ELF-1 (cell line): ENCODE measurements around the gene NCAPG2.

ENCODE experiments used
- DNase-seq: peaks from one replicate; pipeline ENCODE4 v3.0.0-alpha.2; 2016; ENCODE audit warnings: low read depth, low spot score

The NCAPG2 gene, protein sequence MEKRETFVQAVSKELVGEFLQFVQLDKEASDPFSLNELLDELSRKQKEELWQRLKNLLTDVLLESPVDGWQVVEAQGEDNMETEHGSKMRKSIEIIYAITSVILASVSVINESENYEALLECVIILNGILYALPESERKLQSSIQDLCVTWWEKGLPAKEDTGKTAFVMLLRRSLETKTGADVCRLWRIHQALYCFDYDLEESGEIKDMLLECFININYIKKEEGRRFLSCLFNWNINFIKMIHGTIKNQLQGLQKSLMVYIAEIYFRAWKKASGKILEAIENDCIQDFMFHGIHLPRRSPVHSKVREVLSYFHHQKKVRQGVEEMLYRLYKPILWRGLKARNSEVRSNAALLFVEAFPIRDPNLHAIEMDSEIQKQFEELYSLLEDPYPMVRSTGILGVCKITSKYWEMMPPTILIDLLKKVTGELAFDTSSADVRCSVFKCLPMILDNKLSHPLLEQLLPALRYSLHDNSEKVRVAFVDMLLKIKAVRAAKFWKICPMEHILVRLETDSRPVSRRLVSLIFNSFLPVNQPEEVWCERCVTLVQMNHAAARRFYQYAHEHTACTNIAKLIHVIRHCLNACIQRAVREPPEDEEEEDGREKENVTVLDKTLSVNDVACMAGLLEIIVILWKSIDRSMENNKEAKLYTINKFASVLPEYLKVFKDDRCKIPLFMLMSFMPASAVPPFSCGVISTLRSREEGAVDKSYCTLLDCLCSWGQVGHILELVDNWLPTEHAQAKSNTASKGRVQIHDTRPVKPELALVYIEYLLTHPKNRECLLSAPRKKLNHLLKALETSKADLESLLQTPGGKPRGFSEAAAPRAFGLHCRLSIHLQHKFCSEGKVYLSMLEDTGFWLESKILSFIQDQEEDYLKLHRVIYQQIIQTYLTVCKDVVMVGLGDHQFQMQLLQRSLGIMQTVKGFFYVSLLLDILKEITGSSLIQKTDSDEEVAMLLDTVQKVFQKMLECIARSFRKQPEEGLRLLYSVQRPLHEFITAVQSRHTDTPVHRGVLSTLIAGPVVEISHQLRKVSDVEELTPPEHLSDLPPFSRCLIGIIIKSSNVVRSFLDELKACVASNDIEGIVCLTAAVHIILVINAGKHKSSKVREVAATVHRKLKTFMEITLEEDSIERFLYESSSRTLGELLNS

DNA sequence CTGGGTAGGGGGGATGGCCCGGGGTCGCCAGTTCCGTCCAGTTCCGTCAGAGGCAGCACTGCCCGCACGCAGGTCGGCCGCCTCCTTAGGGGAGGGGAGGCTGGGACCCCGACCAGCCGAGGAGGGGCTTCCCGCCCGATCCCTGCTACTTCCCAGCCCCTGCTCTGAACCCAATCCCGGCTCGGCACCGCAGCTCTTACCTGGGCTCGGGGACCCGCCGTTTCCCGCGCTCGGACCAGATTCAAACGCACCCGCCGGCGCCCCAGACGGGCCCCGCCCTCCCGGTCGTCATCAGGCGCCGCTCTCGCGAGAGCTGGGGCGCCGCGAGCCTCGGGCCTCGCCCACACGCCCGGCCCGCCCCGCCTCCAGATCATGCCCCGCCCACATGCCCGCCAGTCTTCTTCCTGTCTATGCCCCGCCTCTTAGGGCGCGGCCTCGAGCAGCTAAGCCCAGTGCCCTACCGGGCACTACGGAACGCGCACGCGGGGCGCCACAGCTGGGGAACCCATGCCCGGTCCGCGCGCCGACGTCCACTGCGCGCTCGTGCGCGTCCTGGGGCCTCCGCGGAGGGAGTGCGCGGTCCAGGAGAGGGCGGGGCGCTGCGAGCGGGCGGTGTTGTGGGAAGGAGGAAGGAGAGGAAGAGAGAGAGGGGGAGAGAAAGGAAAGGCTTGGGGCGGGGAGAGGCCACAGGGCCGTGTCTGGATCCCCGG lies at the start of gene NCAPG2:
TSS of gene NCAPG2 (minus strand) at position 281 of the 710 bp plus-strand sequence. CDS start 2,905 bp downstream, outside the sequence.
- peak; percentile 97 for DNase-seq

DNA sequence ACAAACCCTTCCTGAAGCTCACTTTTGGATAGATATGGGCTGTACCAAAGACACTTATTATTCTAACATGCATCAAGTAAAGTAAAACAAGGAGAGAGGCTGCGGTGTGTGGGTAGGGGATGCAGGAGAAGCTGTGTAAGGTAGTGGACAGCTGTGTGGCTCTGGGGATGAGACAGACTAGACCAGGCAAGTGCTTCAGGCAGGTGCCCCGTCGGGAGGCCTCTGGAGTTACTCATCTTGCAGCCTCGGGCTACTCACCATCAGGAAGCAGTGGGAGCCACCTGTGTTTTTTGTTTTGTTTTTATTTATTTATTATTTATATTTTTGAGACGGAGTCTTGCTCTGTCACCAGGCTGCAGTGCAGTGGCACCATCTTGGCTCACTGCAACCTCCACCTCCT lies 49.3 kb upstream of the NCAPG2 start:
- no peak for DNase-seq

DNA sequence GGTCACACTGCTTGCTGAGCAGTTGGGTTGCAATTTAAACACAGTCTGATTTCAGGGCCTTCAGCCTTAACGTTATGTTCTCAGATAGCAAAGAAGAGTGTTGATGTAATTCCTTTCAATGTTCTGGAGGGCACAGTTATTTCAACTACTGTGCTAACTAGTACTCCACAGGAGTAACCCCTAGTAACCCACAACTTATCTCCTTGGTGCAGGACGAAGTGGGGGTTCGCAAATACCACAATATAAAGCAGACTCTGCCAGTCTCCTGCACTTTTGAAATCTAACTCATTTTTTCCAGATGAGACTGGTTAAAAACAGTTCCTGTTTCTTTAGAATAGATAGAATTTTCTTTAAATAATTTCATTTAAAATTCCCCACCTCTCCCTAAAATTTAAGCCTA lies 47.1 kb upstream of the NCAPG2 start:
- no peak for DNase-seq

DNA sequence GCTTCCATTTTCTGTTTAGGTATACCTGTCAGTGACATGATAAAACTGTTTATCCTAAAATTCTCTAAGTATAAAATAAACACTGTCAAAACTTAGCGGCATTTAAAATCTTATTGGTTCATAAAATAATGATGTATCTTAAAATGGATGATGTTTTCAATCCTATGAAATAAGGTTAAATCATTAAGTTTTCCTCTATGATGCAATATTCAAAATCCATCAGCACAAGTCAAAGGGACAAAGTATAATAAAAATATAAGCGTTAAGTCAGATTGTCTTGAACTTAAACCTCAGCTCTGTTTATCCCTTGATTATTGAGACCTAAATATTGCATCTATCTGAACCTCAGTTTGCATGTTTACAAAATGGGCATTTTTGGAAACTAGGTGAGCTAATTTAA lies 46.6 kb upstream of the NCAPG2 start:
- no peak for DNase-seq

DNA sequence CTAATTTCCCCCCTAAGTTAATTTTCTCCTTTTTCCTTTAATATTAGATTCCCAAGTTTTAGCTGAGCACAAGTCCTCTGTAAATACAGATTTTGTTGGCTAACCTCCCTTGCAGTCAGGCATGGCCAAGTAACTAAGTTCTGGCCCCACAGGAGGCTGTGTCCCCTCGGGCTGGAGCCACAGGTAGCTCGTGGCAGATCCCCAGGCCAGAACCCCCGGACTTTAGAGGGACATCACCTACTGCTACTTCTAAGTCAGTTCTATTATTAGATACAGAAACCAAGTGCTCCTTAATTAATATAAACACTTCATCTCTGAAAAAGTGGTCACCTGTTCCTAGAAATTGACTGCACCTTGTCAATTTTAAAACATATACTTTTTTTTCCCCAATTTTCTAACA lies 46.1 kb upstream of the NCAPG2 start:
- no peak for DNase-seq

DNA sequence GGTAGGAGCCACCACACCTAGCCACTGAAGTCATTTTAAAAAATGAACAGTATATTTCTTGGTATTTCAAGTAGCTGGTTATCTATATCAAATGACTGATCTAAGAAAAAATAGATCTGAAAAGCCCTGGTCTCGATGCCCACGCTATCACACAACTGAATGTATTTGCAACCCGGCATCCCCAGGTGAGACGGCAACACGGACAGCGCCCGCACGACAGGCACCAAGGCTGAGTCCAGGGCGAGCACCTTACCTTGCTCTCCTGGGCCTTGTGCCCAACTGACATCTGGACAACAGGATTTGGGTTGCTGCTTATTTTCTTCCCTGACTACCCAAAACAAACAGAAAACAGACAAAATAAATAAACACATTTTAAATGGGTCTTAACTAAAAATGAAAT lies 44.8 kb upstream of the NCAPG2 start:
- no peak for DNase-seq

DNA sequence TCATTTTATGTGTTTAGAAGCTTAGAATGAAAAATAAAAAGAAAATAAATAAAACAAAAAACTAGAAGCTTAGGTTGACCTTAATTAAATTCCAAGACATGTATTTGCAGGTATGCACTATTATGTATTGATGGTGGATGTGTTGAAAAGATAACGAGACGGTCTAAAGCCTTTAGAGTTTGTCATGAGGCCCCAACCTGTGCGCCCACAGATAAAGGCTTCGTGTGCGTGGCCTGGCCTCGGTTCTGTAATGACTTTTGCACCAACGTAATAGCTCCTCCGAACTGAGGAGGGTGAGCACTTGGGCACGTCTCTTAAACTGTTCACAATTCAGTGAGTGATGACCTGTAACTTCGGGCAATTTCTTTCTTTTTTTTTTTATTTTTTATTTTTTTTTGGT lies 43.7 kb upstream of the NCAPG2 start:
- DNase-seq = no peak

DNA sequence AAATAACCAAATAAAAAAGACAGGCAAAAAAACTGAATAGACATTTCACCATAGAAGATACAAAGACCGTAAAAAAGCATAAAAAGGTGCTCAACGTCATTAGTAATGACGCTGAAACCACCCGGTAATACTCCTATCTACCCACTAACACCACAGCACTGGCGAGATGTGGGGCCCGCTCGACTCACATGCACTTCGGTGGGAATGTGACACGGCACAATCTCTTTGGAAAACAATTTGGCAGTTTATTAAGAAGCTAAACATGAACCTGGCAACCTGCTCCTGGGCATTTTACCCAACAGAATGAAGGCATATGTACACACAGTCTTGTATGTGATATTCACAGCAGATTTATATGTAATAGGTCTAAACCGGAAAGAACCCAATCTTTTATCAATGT lies 42.8 kb upstream of the NCAPG2 start:
- no peak for DNase-seq

DNA sequence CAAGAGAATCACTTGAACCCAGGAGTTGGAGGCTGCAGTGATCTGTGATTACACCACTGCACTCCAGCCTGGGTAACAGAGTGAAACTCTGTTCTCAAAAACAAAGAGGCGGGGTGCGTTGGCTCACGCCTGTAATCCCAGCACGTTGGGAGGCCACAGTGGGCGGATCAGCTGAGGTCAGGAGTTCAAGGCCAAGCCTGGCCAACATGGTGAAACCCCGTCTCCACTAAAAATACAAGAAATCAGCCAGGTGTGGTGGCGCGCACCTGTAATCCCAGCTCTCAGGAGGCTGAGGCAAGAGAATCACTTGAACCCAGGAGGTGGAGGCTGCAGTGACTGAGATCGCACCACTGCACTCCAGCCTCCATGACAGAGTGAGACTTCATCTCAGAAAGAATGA lies 42.4 kb upstream of the NCAPG2 start:
- DNase-seq = no peak

DNA sequence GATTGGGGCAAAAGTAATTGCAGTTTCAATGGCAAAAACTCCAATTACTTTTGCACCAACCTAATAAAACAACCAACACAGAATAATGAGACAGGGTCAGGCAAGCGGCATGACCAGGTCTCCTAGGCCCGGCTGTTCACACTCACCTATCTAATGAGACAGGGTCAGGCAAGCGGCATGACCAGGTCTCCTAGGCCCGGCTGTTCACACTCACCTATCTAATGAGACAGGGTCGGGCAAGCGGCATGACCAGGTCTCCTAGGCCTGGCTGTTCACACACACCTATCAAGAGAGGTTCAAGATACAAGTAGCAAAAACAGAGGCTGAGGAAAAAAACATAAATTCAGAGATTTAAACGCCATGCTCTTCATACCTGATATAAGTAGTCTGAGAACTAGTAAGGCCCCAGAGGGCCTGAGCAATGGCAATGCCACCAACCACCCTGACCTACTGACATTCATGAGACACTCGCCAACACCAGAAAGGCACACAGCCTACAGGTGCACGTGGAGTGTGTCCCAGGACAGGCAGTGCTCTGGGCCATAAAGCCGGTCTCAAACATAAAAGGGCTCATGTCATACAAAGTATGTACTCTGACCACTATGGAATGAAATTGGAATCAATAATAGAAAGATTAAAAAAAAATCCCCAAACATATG lies 40.6 kb upstream of the NCAPG2 start:
- DNase-seq = no peak

DNA sequence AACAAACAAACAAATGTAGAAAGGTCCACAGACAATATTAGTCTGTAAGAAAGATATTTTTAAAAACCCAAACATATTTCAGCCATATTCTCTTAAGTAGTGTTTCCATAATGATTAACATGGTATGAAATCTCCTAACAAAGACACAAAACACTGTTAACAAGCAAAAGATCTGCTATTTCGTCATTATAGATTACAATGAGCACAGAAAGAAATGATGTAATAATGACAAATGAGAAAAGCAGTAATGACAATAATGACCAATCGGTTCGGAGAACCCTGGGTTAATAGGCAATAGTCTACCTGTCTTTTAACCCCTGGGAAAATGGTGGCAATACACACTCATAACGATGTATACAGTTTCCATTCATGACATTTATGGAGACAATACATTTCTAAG lies 39.5 kb upstream of the NCAPG2 start:
- DNase-seq = no peak

DNA sequence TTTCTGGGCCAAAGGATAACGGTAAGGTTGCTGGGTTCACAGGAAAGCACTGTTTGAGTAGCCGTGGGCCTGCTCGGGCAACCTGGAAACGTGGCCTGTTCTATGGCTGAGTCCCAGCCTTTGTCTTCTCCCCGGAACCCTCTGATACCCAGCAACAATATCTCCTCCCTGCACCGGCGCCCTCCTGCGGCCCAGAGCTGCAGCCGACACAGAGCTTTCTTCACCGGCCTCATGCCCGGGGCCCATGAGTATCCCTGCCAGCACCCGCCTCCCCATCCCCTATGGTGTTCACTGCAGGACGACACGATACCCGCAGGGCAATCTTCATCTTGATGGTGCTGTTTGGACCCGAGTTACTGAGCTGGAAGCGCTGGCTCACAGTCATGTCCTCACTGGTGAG lies 38.6 kb upstream of the NCAPG2 start:
- peak; percentile 55 for DNase-seq

DNA sequence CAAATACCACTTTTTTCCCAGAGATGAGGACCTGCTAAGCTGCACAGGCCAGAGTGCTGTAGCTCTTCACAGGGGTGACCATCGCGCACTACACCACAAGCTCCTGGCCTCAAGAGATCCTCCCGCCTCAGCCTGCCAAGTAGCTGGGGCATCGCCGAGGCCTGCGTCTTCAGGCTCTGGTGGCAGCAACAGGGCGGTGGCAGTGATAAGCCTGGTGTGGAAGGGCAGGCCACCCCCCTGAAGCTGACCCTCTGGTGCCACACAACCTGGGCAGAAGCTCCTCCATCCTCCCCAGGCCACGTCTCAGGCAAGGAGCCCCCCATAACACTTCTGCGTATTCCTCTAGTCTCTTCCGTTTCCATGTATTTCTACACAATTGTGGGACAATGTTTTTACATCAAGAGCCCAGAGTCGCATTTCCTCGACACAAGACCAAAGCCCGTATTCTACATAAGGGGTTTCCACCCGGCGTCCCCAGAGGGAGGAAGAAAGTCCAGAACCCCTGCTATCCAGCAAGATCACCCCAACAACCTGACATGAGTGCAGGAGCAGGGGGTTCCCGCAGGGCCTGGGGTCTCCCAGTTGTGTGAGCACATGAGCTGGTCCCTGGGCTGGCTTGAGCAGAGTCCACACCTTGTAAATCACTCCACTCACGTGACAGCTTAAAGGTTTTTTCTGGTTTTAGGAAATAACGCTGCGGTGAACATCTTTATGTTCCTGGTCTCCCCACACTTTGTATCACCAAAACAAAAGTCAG lies 37.6 kb upstream of the NCAPG2 start:
- no peak for DNase-seq

DNA sequence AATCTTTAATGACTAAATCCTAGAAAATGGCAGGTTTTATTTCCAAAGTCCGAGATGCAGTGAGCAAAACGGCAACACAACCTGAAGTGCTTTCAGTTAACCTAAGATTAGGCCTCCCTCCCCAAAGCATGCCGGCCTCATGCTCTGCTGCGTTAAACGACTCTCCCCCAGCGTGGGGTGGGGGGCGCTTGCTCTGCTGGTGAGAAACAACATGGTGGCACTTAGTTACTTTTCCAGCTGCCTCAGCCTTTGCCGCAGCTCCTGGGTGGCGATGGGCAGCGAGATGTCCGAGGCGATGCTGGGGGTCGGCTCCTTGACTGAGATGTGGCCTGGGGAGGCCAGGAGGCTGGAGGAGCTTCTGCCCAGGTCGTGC lies 36.7 kb upstream of the NCAPG2 start:
- no peak for DNase-seq

DNA sequence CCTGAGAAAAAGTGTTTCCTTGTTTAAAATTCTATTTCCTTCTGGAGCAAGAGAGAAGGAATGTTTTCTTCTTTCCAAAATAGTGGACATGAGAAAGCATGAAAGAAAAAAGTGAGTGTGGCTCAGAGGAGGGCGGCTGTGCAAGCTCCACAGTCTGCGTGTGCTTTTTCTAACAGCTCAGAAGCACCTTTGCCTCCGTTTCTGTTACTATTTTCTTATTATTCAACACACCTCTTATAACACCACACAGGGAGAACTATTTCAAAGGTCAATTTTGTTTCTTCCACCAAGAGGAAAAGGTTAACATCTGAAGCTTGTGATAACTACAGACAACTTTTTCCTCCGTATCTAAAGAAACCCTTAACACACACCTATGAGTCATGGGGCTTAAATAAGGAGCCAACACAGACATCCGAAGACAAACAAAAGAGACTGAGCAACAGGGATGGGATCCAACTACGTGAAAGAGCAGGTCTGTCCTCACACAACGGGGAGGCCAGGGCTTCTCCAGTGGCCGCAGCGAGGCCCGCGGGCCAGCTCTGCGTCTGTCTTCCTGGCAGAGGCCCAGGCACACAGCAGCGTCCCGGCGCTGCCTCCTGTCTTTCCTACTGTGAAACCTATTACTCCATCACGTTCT lies 36.2 kb upstream of the NCAPG2 start:
- no peak for DNase-seq

DNA sequence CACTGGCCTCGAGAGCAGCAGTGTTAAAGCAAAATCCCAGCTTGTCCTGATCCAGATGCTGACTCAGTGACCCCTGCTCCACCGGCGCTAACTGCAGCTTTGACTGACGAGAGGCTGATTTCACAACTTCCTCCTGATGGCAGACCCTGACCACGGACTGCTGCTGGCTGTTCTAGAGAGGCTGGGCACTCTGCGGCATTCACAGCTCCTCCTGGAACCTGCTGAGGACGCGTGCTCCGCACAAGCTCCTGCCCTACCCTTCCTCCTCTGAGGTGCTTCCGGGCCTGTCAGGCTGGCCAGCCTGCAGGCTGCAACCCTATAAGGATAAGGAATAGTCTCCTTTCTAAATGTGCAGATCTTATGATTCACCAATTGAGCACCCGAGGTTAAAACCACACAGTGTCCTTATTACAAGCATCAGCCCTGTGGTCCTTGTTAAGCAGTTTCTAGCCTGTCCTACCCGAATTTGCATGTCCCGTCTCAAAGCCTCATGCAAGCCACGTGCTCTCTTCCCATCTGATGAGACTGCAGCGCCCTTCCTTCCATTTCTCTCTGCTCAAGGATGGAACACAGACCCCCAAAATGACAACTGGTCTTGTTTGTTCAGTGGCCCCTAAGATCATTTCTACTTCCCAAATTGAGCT lies 35.5 kb upstream of the NCAPG2 start:
- no peak for DNase-seq

DNA sequence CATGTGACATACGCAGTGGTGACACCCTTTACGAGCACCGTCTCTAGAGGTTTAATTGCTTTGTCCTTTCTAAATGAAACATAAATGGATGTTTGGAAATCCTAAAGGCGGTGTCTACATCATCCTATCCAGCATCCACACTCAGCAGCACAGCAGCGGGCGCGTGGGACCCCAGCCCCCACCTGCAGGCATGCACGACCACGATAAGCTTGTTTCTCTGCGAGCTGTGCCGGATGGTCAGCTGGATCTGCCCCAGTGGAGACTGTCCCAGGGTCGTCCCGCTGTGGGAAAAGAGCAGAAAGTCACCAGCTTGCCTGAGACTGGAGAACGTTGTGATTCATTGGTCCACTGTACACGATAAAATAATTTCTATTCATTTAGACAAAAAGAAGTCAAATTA lies 34.2 kb upstream of the NCAPG2 start:
- DNase-seq = no peak

DNA sequence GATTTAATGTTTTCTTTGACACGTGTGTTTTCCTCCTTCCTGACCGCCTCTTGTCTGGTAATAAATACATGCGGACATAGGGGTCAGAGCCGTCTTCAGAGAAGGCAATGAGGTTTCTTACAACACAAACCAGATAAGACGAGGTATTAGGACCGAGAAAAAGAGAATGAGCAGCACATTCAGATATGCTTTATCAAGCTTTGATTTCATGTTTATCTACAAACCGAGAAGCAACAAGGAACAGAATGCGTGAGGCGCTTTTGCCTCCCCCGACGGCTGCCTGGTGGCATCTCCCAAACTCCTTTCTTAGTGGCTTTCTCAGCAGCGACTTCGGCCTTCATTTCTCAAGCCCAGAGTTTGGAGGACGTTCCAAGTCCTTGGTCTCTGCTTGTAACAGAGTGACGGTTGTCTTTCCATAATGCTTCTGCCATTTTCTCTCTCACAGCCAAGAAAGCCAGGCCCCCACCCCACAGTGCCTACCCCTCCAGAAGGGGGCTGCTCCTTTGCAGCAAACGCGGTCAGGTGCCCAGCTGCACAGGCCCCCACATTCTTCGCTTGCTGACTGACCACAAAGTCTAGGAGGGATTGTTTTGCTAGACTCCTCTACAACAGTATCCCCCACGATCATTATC lies 32.6 kb upstream of the NCAPG2 start:
- DNase-seq = no peak

DNA sequence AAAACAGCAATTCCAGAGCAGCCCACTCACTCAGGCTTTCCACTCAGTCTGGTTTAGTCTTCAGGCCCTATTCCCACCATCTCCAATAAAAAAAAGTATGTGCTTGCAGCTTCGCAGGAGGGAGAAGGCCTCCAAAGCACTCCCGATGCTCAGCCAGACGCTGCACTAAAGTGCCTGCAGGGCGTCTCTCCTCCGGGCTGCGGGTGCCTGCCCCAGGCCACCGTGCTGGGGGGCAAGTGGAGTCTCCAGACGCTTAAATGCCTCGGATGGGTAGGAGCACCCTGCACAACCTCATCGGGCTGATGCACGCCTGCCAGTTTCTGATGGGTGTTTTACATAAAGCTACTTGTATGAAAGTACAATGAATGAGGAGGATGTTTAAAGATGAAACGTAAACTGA lies 31.3 kb upstream of the NCAPG2 start:
- DNase-seq = no peak
